IMR-90 (cell line): ENCODE results near the gene TTI1. TPM values are rescaled to one million over a fixed set of nuclear protein-coding genes. Genes with fewer than 3 reads are reported as not detected.

Experiments
- ATAC-seq: fragments of 200-7000 bp; cut with Tn5 transposase; 2 replicates; pipeline ENCODE4 v1.9.1; 2020; ENCODE audit warnings: low read depth, mild to moderate bottlenecking, moderate library complexity
- BruUV-seq: library from RNA; stranded (reverse); fragments of 400-500 nt; replicated peaks from 2 replicates; lab custom pipeline; 2021; lab: Mats Ljungman, UMichigan
- CTCF ChIA-PET: fragments of 300-600 bp; formaldehyde crosslinking; extraction: SDS; loops from one replicate; lab custom pipeline; 2021; ENCODE audit warnings: antibody characterized with exemption; lab: Yijun Ruan, JAX
- POLR2A ChIA-PET: fragments of 300-600 bp; sonication (Branson Sonifier 250); formaldehyde crosslinking; loops from one replicate; lab custom pipeline; 2022; ENCODE audit warnings: antibody characterized with exemption; ENCODE audit not compliant: unreplicated experiment; lab: Charles Lee
- DNase-seq: peaks from one replicate; pipeline ENCODE4 v3.0.0; 2013
- H2AFZ ChIP-seq: replicated peaks from 2 replicates; pipeline ENCODE3; 2013; ENCODE audit warnings: low read length, mild to moderate bottlenecking; ENCODE audit not compliant: poor library complexity
- H2AK5ac ChIP-seq: 2 replicates; pipeline ENCODE4 v1.6.1; 2013; ENCODE audit warnings: low read depth, low read length, inconsistent platforms
- H2AK9ac ChIP-seq: replicated peaks from 2 replicates; pipeline ENCODE3; 2013; ENCODE audit warnings: mild to moderate bottlenecking, low read depth, low read length, moderate library complexity; ENCODE audit not compliant: poor library complexity
- H2BK120ac ChIP-seq: 2 replicates; pipeline ENCODE4 v1.6.1; 2013; ENCODE audit warnings: low read depth, low read length, inconsistent platforms
- H2BK15ac ChIP-seq: 3 replicates; pipeline ENCODE4 v1.6.1; 2013; ENCODE audit warnings: low read depth, low read length, inconsistent platforms
- H2BK20ac ChIP-seq: 2 replicates; pipeline ENCODE4 v1.6.1; 2013; ENCODE audit warnings: low read depth, mild to moderate bottlenecking, inconsistent platforms, low read length, moderate library complexity
- H2BK5ac ChIP-seq: 2 replicates; pipeline ENCODE4 v1.6.1; 2013; ENCODE audit warnings: mild to moderate bottlenecking, low read depth, low read length, inconsistent platforms; ENCODE audit not compliant: poor library complexity, severe bottlenecking
- H3K14ac ChIP-seq: replicated peaks from 2 replicates; pipeline ENCODE4 v1.6.1; 2013; ENCODE audit warnings: low read depth, low read length, inconsistent platforms
- H3K18ac ChIP-seq: 2 replicates; pipeline ENCODE4 v1.6.1; 2013; ENCODE audit warnings: low read depth, low read length, control low read depth
- H3K23ac ChIP-seq: 2 replicates; pipeline ENCODE4 v1.6.1; 2013; ENCODE audit warnings: low read depth, low read length, inconsistent platforms
- H3K27ac ChIP-seq: 2 replicates; pipeline ENCODE4 v1.5.1; 2013; ENCODE audit warnings: mild to moderate bottlenecking, control low read depth, low read length; ENCODE audit not compliant: insufficient read depth
- H3K27me3 ChIP-seq: 2 replicates; pipeline ENCODE4 v1.6.1; 2013; ENCODE audit warnings: low read length; ENCODE audit not compliant: control insufficient read depth, insufficient read depth
- H3K36me3 ChIP-seq: 2 replicates; pipeline ENCODE4 v1.6.1; 2013; ENCODE audit warnings: low read length, mixed read lengths; ENCODE audit not compliant: control insufficient read depth, insufficient read depth
- H3K4ac ChIP-seq: 2 replicates; pipeline ENCODE4 v1.6.1; 2013; ENCODE audit warnings: low read depth, low read length, inconsistent platforms
- H3K4me1 ChIP-seq: 2 replicates; pipeline ENCODE4 v1.6.1; 2013; ENCODE audit warnings: low read length, mixed read lengths; ENCODE audit not compliant: control insufficient read depth, insufficient read depth
- H3K4me2 ChIP-seq: 2 replicates; pipeline ENCODE4 v1.6.1; 2013; ENCODE audit warnings: low read depth, mild to moderate bottlenecking, control low read depth, low read length, moderate library complexity
- H3K4me3 ChIP-seq: 2 replicates; pipeline ENCODE4 v1.5.1; 2013; ENCODE audit warnings: low read depth, mild to moderate bottlenecking, control low read depth, low read length, moderate library complexity; ENCODE audit not compliant: insufficient read depth
- H3K56ac ChIP-seq: 2 replicates; pipeline ENCODE4 v1.6.1; 2013; ENCODE audit warnings: low read length, inconsistent platforms; ENCODE audit not compliant: insufficient read depth; ENCODE audit errors: extremely low read depth
- H3K79me1 ChIP-seq, 2 experiments: 2 replicates each; pipeline ENCODE4 v1.6.1; 2013; ENCODE audit warnings: low read length in 2 of 2, inconsistent platforms in 1 of 2, low read depth in 1 of 2
- H3K9ac ChIP-seq: 2 replicates; pipeline ENCODE4 v1.6.1; 2013; ENCODE audit warnings: low read depth, low read length, control low read depth
- H3K9me1 ChIP-seq: 2 replicates; pipeline ENCODE4 v1.6.1; 2013; ENCODE audit warnings: low read length, inconsistent platforms; ENCODE audit not compliant: insufficient read depth
- H3K9me3 ChIP-seq: 2 replicates; pipeline ENCODE4 v1.6.1; 2013; ENCODE audit warnings: low read length; ENCODE audit not compliant: control insufficient read depth, insufficient read depth
- H4K20me1 ChIP-seq: 2 replicates; pipeline ENCODE4 v1.6.1; 2013; ENCODE audit warnings: low read length, inconsistent platforms; ENCODE audit not compliant: insufficient read depth
- H4K5ac ChIP-seq: 2 replicates; pipeline ENCODE4 v1.6.1; 2013; ENCODE audit warnings: mild to moderate bottlenecking, low read depth, low read length, control low read depth
- H4K8ac ChIP-seq, 2 experiments: 2 replicates each; pipeline ENCODE4 v1.6.1; 2013; ENCODE audit warnings: low read depth in 2 of 2, low read length in 2 of 2, control low read depth in 1 of 2, inconsistent platforms in 1 of 2
- H4K91ac ChIP-seq: 2 replicates; pipeline ENCODE4 v1.6.1; 2013; ENCODE audit warnings: low read depth, low read length, inconsistent platforms; ENCODE audit not compliant: insufficient read depth
- NFE2L2 ChIP-seq: fragments of 150-350 bp; IDR thresholded peaks from 2 replicates; pipeline ENCODE4 v1.6.1; 2016; ENCODE audit warnings: low read depth, mild to moderate bottlenecking, low read length
- RCOR1 ChIP-seq: IDR thresholded peaks from 2 replicates; pipeline ENCODE4 v1.6.1; 2012; ENCODE audit warnings: mild to moderate bottlenecking, low read length, improper control_type of control experiment; ENCODE audit not compliant: insufficient replicate concordance
- WGBS, 2 experiments: methylation state at CpG; one replicate each; pipeline versions ENCODE4 v1.1.5 to v1.1.7; 2013; ENCODE audit warnings: missing lambda C conversion rate in 2 of 2; ENCODE audit not compliant: insufficient read length in 1 of 2; ENCODE audit errors: extremely low coverage in 2 of 2; 5-methylcytosine and 5-hydroxymethylcytosine counted together
- dilution Hi-C: fragments of 300-500 bp; cut with HindIII; formaldehyde crosslinking; loops from one replicate; pipeline ENCODE4 v1.14.3; 2018; ENCODE audit warnings: low sequenced_read_pairs; ENCODE audit not compliant: unreplicated experiment
- in situ Hi-C: fragments of 300-500 bp; cut with MboI; formaldehyde crosslinking; loops from 3 replicates; pipeline ENCODE4 v1.14.3; 2019; ENCODE audit warnings: low sequenced_read_pairs, inconsistent platforms, mixed read lengths
- intact Hi-C: fragments of 100-400 bp; cut with micrococcal nuclease; formaldehyde crosslinking; loops from 2 replicates; pipeline ENCODE4 v1.10.0; 2022
- polyA plus RNA-seq, 3 experiments: library from polyadenylated mRNA; depleted of rRNA; stranded (reverse); fragments of >200 nt; gene quantifications; 2 replicates each; pipeline ENCODE4 v1.2.3, GENCODE V29; 2012; ENCODE audit warnings: low replicate concordance in 1 of 3
- total RNA-seq: library from RNA; depleted of rRNA; stranded (reverse); fragments of >200 nt; gene quantifications from 2 replicates; pipeline ENCODE4 v1.2.3, GENCODE V29; 2012
- TF ChIP-seq, protein P1 (sequence below): fragments of 150-350 bp; IDR thresholded peaks from 2 replicates; pipeline ENCODE4 v1.6.1; 2017; ENCODE audit warnings: mild to moderate bottlenecking, antibody characterized with exemption, low read length, low read depth

Gene TTI1
- total and polyA plus RNA-seq, 2 of the 4 experiments (the other 2 are of a cell fraction) = 12.5 to 17.6 TPM

DNA sequence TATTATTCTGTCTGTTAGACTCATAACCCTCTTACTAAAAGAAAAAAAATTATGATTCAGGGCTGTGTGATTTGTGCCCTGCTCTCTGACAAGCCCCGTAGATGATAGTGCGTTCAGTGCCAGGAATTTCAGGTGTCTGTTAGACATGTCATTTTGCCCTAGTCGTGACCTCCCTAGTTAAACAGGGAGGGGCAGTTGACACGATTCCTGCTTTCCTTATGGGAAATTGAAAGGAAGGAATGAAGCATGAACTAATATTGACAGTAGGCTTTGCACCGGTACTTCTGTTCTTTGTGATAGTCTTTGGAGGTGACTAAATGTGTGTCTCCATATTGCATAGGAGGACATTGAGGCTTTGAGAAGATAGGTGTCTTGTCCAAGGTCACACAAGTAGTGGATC lies 26.6 kb upstream of the TTI1 start:
- H3K4me1 ChIP-seq = peaks cover 7% of the 10 kb centered on the region
- H3K79me1 ChIP-seq = peaks cover 27 to 51% of the 10 kb centered on the region in 2 experiments
- in situ Hi-C loops = loop anchor here (5.0 to 10.0 kb wide), 4 partner anchors 162 to 495 kb away; partner anchors contain the start of gene BPI
- H3K4ac ChIP-seq = no peak overlapping the region
- peaks cover 8% of the 10 kb centered on the region for H3K9me1 ChIP-seq
- H3K23ac ChIP-seq = peak overlapping the region; percentile 0; the same call in 1 of the 2 replicates
- H3K14ac ChIP-seq = no peak overlapping the region
- BruUV-seq = no TSS peak
- H3K9me3 ChIP-seq = no peaks in the 10 kb centered on the region
- 95% methylated on average over 3 of the region's 5 CpGs; no CpG with 5 or more reads in 1 of the 2 experiments for WGBS, 2 experiments
- no peak overlapping the region for H3K9ac ChIP-seq
- no peak overlapping the region for H2AFZ ChIP-seq
- H3K56ac ChIP-seq = no peak overlapping the region
- dilution Hi-C loops = no loop called here
- no peak overlapping the region for H4K8ac ChIP-seq
- no peak for DNase-seq
- no peak overlapping the region for H3K27ac ChIP-seq
- ChIA-PET CTCF (no interaction called here), POLR2A (no interaction called here)
- no peak overlapping the region for H2BK120ac ChIP-seq
- H3K4me3 ChIP-seq = no peak overlapping the region
- H4K20me1 ChIP-seq = 0 out of 2 replicates have a peak, but pooled peaks cover 3% of the 10 kb centered on the region
- no peak overlapping the region for H2AK5ac ChIP-seq
- no peak overlapping the region for H3K4me2 ChIP-seq
- no peak overlapping the region for H3K18ac ChIP-seq
- no peaks in the 10 kb centered on the region for H3K27me3 ChIP-seq
- H2AK9ac ChIP-seq = no peak overlapping the region
- intact Hi-C loops = loop anchor here (5.0 kb wide), 1 partner anchor 347 kb away; no protein-coding TSS in a partner anchor
- H4K5ac ChIP-seq = no peak overlapping the region
- H2BK5ac ChIP-seq = no peak overlapping the region
- TF ChIP-seq RCOR1 = no peak
- TF ChIP-seq, protein P1, sequence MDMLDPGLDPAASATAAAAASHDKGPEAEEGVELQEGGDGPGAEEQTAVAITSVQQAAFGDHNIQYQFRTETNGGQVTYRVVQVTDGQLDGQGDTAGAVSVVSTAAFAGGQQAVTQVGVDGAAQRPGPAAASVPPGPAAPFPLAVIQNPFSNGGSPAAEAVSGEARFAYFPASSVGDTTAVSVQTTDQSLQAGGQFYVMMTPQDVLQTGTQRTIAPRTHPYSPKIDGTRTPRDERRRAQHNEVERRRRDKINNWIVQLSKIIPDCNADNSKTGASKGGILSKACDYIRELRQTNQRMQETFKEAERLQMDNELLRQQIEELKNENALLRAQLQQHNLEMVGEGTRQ = no peak
- TF ChIP-seq NFE2L2 = no peak
- H2BK20ac ChIP-seq = 0 out of 2 replicates have a peak overlapping the region, but pooled peaks have one; percentile 2
- 0 out of 3 replicates have a peak overlapping the region, but pooled peaks have one; percentile 16 for H2BK15ac ChIP-seq
- no peak for ATAC-seq
- H3K36me3 ChIP-seq = peaks cover 34% of the 10 kb centered on the region
- H4K91ac ChIP-seq = no peak overlapping the region
